Right renal cortex interstitium (tissue), 3 donors: Measurements from ENCODE around the gene PCDHGA8. TPM values are rescaled to one million over a fixed set of nuclear protein-coding genes. Genes with fewer than 3 reads are reported as not detected.
"Not testable (repeated sequence)": the region's sequence is repeated elsewhere in the genome, so short reads cannot be mapped to it uniquely, and the experiment has no call there.

Experiments used
- DNase-seq, 3 donors: peaks; one replicate each; pipeline ENCODE4 v3.0.0-alpha.2; 2013; ENCODE audit warnings: low read depth in 3 of 3, low spot score in 2 of 3
- polyA plus RNA-seq, 3 donors: library from polyadenylated mRNA; unstranded; fragments of 120-200 nt; gene quantifications; one replicate each; pipeline ENCODE4 v1.2.1, GENCODE V29; 2013; ENCODE audit not compliant: insufficient read length in 3 of 3

Gene PCDHGA8
- polyA plus RNA-seq, 3 donors, result 0.29 to 0.40 (median 0.30) TPM

GRCh38 chr5:141430332-141431113 is 38.1 kb downstream of the PCDHGA8 start, which contains the start of gene PCDHGA12:
TSS of gene PCDHGA12 (plus strand) at chr5:141430507. CDS start at chr5:141430760, 253 bp downstream.
- DNase-seq, result no peak

GRCh38 chr5:141431286-141431685 is 38.9 kb downstream of the PCDHGA8 start:
- no peak for DNase-seq

GRCh38 chr5:141432308-141432707 is 39.9 kb downstream of the PCDHGA8 start:
- DNase-seq, result not testable (repeated sequence)

GRCh38 chr5:141432726-141433125 is 40.3 kb downstream of the PCDHGA8 start:
- not testable (repeated sequence) for DNase-seq

- DNase-seq, result no peak
Observed at GRCh38 chr5:141434006-141434405, 41.6 kb downstream of the PCDHGA8 start.

GRCh38 chr5:141437221-141437620 is 44.8 kb downstream of the PCDHGA8 start:
- no peak for DNase-seq

GRCh38 chr5:141439411-141440141 is 47.1 kb downstream of the PCDHGA8 start:
- DNase-seq, result no peak

- no peak for DNase-seq
Observed at GRCh38 chr5:141440341-141440740, 47.9 kb downstream of the PCDHGA8 start.

GRCh38 chr5:141441571-141442170 is 49.2 kb downstream of the PCDHGA8 start:
- no peak for DNase-seq

Other genes starting within 250 kb of the PCDHGA8 start
- gene PCDHB6, start 242.6 kb upstream of the PCDHGA8 start, polyA plus RNA-seq, result 1 to 10 TPM; 2.2 to 3.8 (median 3.2) TPM
- gene PCDHB7, start 220.0 kb upstream of the PCDHGA8 start, polyA plus RNA-seq, result 1 to 10 TPM; 4.7 to 5.5 (median 5.3) TPM
- 1 to 10 TPM; 1.5 to 4.2 (median 3.2) TPM for gene PCDHB8, start 214.8 kb upstream of the PCDHGA8 start, polyA plus RNA-seq
- gene PCDHB16, start 210.2 kb upstream of the PCDHGA8 start, polyA plus RNA-seq, result 1 to 10 TPM; 3.6 to 7.2 (median 5.0) TPM
- gene PCDHB9, start 205.5 kb upstream of the PCDHGA8 start, polyA plus RNA-seq, result 1 to 10 TPM; 4.3 to 5.0 (median 4.9) TPM
- 1 to 10 TPM; 5.6 to 9.2 (median 7.9) TPM for gene PCDHB10, start 200.3 kb upstream of the PCDHGA8 start, polyA plus RNA-seq
- gene PCDHB11, start 193.0 kb upstream of the PCDHGA8 start, polyA plus RNA-seq, result 1 to 10 TPM; 4.3 to 6.0 (median 5.6) TPM
- gene PCDHB12, start 183.9 kb upstream of the PCDHGA8 start, polyA plus RNA-seq, result 1 to 10 TPM; 4.7 to 5.8 (median 4.8) TPM
- 1 to 10 TPM; 5.4 to 6.3 (median 5.6) TPM for gene PCDHB13, start 178.7 kb upstream of the PCDHGA8 start, polyA plus RNA-seq
- 10 to 100 TPM in 1 of 3 donors, 1 to 10 TPM in 2; 7.2 to 10.5 (median 8.5) TPM for gene PCDHB14, start 169.3 kb upstream of the PCDHGA8 start, polyA plus RNA-seq
- 10 to 100 TPM; 11.3 to 17.3 (median 15.4) TPM for gene PCDHB15, start 147.2 kb upstream of the PCDHGA8 start, polyA plus RNA-seq
- gene SLC25A2, start 88.6 kb upstream of the PCDHGA8 start, polyA plus RNA-seq, result not detected
- 100 to 1,000 TPM; 178 to 194 (median 190) TPM for gene TAF7, start 71.8 kb upstream of the PCDHGA8 start, polyA plus RNA-seq
- gene PCDHGA1, start 62.1 kb upstream of the PCDHGA8 start, polyA plus RNA-seq, result 1 to 10 TPM in 1 of 3 donors, under 1 TPM in 2; 0.78 to 1.2 (median 0.92) TPM
- 1 to 10 TPM; 6.0 to 7.0 (median 6.8) TPM for gene PCDHGA2, start 53.9 kb upstream of the PCDHGA8 start, polyA plus RNA-seq
- gene PCDHGA3, start 48.8 kb upstream of the PCDHGA8 start, polyA plus RNA-seq, result 1 to 10 TPM; 2.4 to 4.3 (median 3.1) TPM
- 1 to 10 TPM; 1.3 to 2.1 (median 1.9) TPM for gene PCDHGB1, start 42.5 kb upstream of the PCDHGA8 start, polyA plus RNA-seq
- 1 to 10 TPM; 2.2 to 3.2 (median 2.2) TPM for gene PCDHGA4, start 37.6 kb upstream of the PCDHGA8 start, polyA plus RNA-seq
- 1 to 10 TPM; 3.2 to 3.9 (median 3.9) TPM for gene PCDHGB2, start 32.6 kb upstream of the PCDHGA8 start, polyA plus RNA-seq
- gene PCDHGA5, start 28.5 kb upstream of the PCDHGA8 start, polyA plus RNA-seq, result 1 to 10 TPM; 2.2 to 2.8 (median 2.4) TPM
- 1 to 10 TPM; 1.4 to 2.6 (median 1.7) TPM for gene PCDHGB3, start 22.4 kb upstream of the PCDHGA8 start, polyA plus RNA-seq
- gene PCDHGA6, start 18.7 kb upstream of the PCDHGA8 start, polyA plus RNA-seq, result 1 to 10 TPM; 4.2 to 7.8 (median 5.8) TPM
- gene PCDHGA7, start 9.9 kb upstream of the PCDHGA8 start, polyA plus RNA-seq, result 1 to 10 TPM; 1.6 to 2.3 (median 2.2) TPM
- gene PCDHGB4, start 4.9 kb upstream of the PCDHGA8 start, polyA plus RNA-seq, result 1 to 10 TPM; 5.3 to 6.0 (median 5.5) TPM
- 1 to 10 TPM; 7.8 to 9.7 (median 8.3) TPM for gene PCDHGB5, start 5.3 kb downstream of the PCDHGA8 start, polyA plus RNA-seq
- 1 to 10 TPM; 4.9 to 6.0 (median 5.3) TPM for gene PCDHGA9, start 10.1 kb downstream of the PCDHGA8 start, polyA plus RNA-seq
- gene PCDHGB6, start 15.4 kb downstream of the PCDHGA8 start, polyA plus RNA-seq, result 1 to 10 TPM; 6.6 to 8.2 (median 6.8) TPM
- gene PCDHGA10, start 20.4 kb downstream of the PCDHGA8 start, polyA plus RNA-seq, result 1 to 10 TPM; 3.1 to 3.5 (median 3.2) TPM
- gene PCDHGB7, start 25.0 kb downstream of the PCDHGA8 start, polyA plus RNA-seq, result 10 to 100 TPM; 12.4 to 16.9 (median 14.0) TPM
- gene PCDHGA11, start 28.4 kb downstream of the PCDHGA8 start, polyA plus RNA-seq, result 1 to 10 TPM; 4.4 to 4.7 (median 4.7) TPM
- 1 to 10 TPM in 2 of 3 donors, under 1 TPM in 1; 0.94 to 1.4 (median 1.3) TPM for gene PCDHGA12, start 37.9 kb downstream of the PCDHGA8 start, polyA plus RNA-seq
- 100 to 1,000 TPM; 103 to 113 (median 107) TPM for gene PCDHGC3, start 83.3 kb downstream of the PCDHGA8 start, polyA plus RNA-seq
- gene PCDHGC4, start 92.4 kb downstream of the PCDHGA8 start, polyA plus RNA-seq, result 1 to 10 TPM; 2.4 to 2.9 (median 2.9) TPM
- under 1 TPM; 0.27 to 0.32 (median 0.29) TPM for gene PCDHGC5, start 96.4 kb downstream of the PCDHGA8 start, polyA plus RNA-seq
- gene DIAPH1, start 226.4 kb downstream of the PCDHGA8 start, polyA plus RNA-seq, result 10 to 100 TPM; 74.8 to 81.9 (median 79.7) TPM
- gene HDAC3, start 244.2 kb downstream of the PCDHGA8 start, polyA plus RNA-seq, result 100 to 1,000 TPM in 1 of 3 donors, 10 to 100 TPM in 2; 95.4 to 100 (median 96.6) TPM
- 1 to 10 TPM in 1 of 3 donors, under 1 TPM in 2; 0.64 to 1.1 (median 0.78) TPM for gene RELL2, start 244.4 kb downstream of the PCDHGA8 start, polyA plus RNA-seq